ENCODE measurements around the gene UIMC1. TPM values are rescaled to one million over a fixed set of nuclear protein-coding genes. Genes with fewer than 3 reads are reported as not detected.

Gene UIMC1
- total RNA-seq, 4 donors from 2014 or later: 40.2 to 56.7 (median 44.6) TPM

DNA sequence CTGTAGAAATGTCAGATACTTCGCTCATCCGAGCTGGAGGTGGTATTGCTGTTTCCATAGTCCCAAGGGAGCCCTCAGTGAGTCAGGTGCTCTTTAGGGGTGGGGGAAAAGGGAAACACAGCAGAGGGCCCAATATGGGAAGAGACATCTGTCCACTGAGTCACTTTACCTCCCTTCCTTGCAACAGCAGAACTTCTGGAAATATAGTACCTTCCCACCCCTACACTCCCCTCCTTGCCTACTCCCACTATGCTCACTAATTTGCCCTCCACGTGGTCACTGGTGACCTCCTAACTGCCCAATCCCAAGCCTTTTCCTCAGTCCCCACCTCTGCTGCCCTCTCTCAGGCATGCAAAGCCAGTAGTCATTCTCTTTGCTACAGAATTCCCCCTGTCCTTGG is 109.3 kb downstream of the UIMC1 start:
- Histone ChIP-seq H3K36me3 (peaks cover 0 to 12% (median 0%) of the 10 kb centered on the region in 3 donors), H3K27ac (no peak overlapping the region), H3K9me3 (no peaks in the 10 kb centered on the region), H3K4me1 (peaks cover 0 to 5% (median 1%) of the 10 kb centered on the region in 4 donors), H3K4me3 (no peak overlapping the region), H3K27me3 (no peaks in the 10 kb centered on the region)
- TF ChIP-seq, protein P1, sequence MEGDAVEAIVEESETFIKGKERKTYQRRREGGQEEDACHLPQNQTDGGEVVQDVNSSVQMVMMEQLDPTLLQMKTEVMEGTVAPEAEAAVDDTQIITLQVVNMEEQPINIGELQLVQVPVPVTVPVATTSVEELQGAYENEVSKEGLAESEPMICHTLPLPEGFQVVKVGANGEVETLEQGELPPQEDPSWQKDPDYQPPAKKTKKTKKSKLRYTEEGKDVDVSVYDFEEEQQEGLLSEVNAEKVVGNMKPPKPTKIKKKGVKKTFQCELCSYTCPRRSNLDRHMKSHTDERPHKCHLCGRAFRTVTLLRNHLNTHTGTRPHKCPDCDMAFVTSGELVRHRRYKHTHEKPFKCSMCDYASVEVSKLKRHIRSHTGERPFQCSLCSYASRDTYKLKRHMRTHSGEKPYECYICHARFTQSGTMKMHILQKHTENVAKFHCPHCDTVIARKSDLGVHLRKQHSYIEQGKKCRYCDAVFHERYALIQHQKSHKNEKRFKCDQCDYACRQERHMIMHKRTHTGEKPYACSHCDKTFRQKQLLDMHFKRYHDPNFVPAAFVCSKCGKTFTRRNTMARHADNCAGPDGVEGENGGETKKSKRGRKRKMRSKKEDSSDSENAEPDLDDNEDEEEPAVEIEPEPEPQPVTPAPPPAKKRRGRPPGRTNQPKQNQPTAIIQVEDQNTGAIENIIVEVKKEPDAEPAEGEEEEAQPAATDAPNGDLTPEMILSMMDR (IDR thresholded peaks at IDR 0.05): no peak
- TF ChIP-seq POLR2A (IDR thresholded peaks at IDR 0.05) (no peak), EP300 (IDR thresholded peaks at IDR 0.05) (no peak)
- WGBS, 2 donors: 57 to 58% methylated on average over 3 of the region's 3 CpGs
- DNase-seq (ENCODE audit: low spot score in 2 of 2): no peak

DNA sequence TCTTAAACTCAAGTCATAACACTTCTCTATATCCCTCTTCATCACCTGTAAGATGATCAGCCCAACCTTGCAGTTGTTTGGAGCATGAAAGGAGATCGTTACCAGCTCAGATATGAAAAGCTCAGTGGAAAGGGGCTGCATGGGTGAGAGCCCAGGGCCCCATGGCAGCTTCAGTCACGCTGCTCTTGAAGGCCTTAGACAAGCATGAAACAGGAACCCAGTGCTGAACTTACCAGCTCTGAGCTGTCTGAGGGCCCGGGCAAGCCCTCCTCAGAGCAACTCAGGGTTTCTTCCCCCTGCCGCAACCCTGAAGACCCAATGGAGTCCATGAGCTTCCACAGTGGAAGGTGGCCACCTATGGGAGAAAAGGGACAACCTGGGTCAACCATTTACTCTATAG is 110.7 kb downstream of the UIMC1 start:
- 82 to 92% methylated on average over 4 of the region's 4 CpGs for WGBS, 2 donors
- Histone ChIP-seq H3K36me3 (no peaks in the 10 kb centered on the region), H3K9me3 (no peaks in the 10 kb centered on the region), H3K27me3 (no peaks in the 10 kb centered on the region), H3K4me3 (no peak overlapping the region), H3K4me1 (peaks cover 0 to 5% (median 1%) of the 10 kb centered on the region in 4 donors), H3K27ac (no peak overlapping the region)
- DNase-seq (ENCODE audit: low spot score in 2 of 2): no peak
- TF ChIP-seq POLR2A (IDR thresholded peaks at IDR 0.05) (no peak), EP300 (IDR thresholded peaks at IDR 0.05) (no peak)
- TF ChIP-seq, protein P1 (IDR thresholded peaks at IDR 0.05): no peak

DNA sequence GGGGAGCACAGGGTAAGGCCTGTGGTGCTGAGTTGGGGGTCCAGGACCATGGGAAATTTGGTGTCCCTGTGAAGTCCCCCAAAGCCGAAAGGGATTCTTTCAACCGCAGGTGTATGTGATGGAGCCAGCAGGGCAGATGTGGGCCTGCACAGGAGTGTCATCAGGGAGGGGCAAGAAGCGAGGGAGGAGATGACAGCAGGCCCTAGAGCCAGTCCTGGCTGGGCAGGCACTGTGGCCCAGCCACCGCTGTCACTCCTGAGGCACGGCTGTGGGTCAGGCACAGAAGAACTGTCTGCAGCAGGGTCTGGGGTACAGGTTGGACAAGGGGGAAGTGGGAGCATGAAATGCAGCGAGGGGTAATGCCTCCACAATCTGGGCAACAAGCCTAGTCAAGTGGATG is 112.3 kb downstream of the UIMC1 start:
- Histone ChIP-seq H3K27me3 (no peaks in the 10 kb centered on the region), H3K27ac (no peak overlapping the region), H3K4me3 (no peak overlapping the region), H3K9me3 (no peaks in the 10 kb centered on the region), H3K4me1 (no peaks in the 10 kb centered on the region), H3K36me3 (no peaks in the 10 kb centered on the region)
- no peak for DNase-seq (ENCODE audit: low spot score in 2 of 2)
- TF ChIP-seq POLR2A (IDR thresholded peaks at IDR 0.05) (no peak), EP300 (IDR thresholded peaks at IDR 0.05) (no peak)
- TF ChIP-seq, protein P1 (IDR thresholded peaks at IDR 0.05): no peak
- 91 to 92% methylated on average over 6 of the region's 6 CpGs for WGBS, 2 donors

DNA sequence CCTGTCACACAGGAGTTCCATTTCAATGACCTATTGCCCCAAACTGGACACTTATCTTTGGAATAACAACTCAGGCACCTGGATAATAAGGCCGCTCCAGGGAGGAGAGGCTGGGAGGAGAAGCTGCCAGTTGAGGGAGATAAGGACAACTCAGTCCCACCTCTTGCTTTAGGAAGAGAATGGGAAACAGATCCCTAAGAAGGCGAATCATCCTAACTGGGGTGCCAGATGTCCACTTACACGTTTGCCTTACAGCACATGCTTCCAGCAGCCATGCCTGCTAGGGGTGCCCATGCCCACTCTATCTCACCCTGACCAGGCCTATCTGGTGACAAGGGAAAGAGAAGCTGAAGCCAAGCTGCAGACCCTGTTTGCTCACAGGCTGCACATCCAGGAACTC is 113.9 kb downstream of the UIMC1 start:
- no peak overlapping the region for H3K4me3 ChIP-seq
- no peak for DNase-seq (ENCODE audit: low spot score in 2 of 2)
- H3K27me3 ChIP-seq: no peaks in the 10 kb centered on the region
- no peaks in the 10 kb centered on the region for H3K36me3 ChIP-seq
- WGBS, 2 donors: 67 to 88% methylated on average over 3 of the region's 3 CpGs
- no peak for TF ChIP-seq POLR2A (IDR thresholded peaks at IDR 0.05)
- no peak for TF ChIP-seq EP300 (IDR thresholded peaks at IDR 0.05)
- TF ChIP-seq, protein P1 (IDR thresholded peaks at IDR 0.05): no peak
- H3K4me1 ChIP-seq: no peaks in the 10 kb centered on the region
- no peaks in the 10 kb centered on the region for H3K9me3 ChIP-seq
- no peak overlapping the region for H3K27ac ChIP-seq

DNA sequence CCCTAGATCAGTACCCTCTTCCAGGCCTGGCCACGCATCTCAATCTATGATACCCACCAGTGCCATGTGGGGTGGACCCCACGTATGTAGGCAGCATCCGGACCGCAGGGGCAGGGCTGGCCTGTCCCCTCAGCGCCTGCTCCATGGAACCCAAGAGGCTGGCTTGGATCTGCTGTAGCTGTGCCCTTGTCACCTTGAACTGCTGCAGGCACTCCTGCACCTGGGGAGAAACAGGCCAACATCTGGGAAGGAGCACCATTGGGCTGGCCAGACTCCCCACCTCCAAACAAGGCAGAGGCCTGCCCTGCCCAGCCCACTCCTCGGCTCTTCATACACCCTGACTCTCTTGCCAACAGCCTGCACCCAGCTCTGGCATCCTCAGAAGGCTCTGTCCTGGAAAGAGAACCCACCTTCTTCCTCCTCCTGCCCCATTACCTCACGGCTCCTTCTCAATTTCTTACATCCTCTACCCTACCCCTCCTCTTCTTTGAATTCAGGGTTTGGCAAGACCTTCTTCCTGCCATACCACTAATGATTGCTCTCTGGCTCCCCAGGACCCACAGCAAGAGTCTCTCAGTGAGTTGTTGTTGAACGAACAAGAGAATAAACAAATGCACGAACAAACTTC is 115.1 kb downstream of the UIMC1 start:
- Histone ChIP-seq H3K27ac (no peak overlapping the region), H3K4me1 (no peaks in the 10 kb centered on the region), H3K9me3 (no peaks in the 10 kb centered on the region), H3K27me3 (no peaks in the 10 kb centered on the region), H3K36me3 (no peaks in the 10 kb centered on the region), H3K4me3 (no peak overlapping the region)
- 75 to 79% methylated on average over 8 to 9 of the region's 9 CpGs for whole genome bisulfite sequencing, 2 donors
- TF ChIP-seq EP300 (IDR thresholded peaks at IDR 0.05): no peak
- TF ChIP-seq, protein P1 (IDR thresholded peaks at IDR 0.05): no peak
- TF ChIP-seq POLR2A (IDR thresholded peaks at IDR 0.05): no peak
- DNase-seq (ENCODE audit: low spot score in 2 of 2): no peak

Measured in tibial nerve (tissue), 4 donors.